Measurements from ENCODE around the gene MAD1L1.
"Not testable (repeated sequence)": the region's sequence is repeated elsewhere in the genome, so short reads cannot be mapped to it uniquely, and the experiment has no call there.

MAD1L1 gene

DNA sequence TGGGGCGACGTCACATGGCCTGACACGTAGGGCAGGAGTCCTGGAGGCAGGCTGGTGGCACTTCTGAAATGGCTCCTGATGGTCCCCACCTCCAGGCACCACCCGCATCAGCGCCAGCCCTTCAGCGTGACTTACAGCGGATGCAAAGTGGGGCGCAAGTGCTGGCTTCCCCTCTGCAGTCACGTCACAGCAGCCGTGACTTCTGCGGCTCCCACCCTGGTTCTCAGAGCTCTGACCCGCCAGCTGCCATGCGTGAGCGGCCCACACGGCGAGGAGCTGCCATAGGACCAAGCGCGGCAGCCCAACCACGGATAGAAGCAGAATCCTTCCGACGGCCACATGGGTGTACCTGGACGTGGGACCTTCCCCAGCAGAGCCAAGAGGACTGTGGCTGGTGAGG is 403.6 kb downstream of the MAD1L1 start:
- Histone ChIP-seq H3K4me3 (ENCODE audit: low read depth in 1 of 2, low read length in 1 of 2) (no peak overlapping the region), H3K27me3 (no peaks in the 10 kb centered on the region), H3K36me3 (no peaks in the 10 kb centered on the region), H3K9me3 (peaks cover 3% of the 10 kb centered on the region), H3K27ac (no peak overlapping the region), H3K4me1 (ENCODE audit: control insufficient read depth in 1 of 2, insufficient read depth in 1 of 2, low read depth in 1 of 2, low read length in 1 of 2) (no peaks in the 10 kb centered on the region)
- TF ChIP-seq, protein P1, sequence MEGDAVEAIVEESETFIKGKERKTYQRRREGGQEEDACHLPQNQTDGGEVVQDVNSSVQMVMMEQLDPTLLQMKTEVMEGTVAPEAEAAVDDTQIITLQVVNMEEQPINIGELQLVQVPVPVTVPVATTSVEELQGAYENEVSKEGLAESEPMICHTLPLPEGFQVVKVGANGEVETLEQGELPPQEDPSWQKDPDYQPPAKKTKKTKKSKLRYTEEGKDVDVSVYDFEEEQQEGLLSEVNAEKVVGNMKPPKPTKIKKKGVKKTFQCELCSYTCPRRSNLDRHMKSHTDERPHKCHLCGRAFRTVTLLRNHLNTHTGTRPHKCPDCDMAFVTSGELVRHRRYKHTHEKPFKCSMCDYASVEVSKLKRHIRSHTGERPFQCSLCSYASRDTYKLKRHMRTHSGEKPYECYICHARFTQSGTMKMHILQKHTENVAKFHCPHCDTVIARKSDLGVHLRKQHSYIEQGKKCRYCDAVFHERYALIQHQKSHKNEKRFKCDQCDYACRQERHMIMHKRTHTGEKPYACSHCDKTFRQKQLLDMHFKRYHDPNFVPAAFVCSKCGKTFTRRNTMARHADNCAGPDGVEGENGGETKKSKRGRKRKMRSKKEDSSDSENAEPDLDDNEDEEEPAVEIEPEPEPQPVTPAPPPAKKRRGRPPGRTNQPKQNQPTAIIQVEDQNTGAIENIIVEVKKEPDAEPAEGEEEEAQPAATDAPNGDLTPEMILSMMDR (IDR thresholded peaks at IDR 0.05), result no peak

DNA sequence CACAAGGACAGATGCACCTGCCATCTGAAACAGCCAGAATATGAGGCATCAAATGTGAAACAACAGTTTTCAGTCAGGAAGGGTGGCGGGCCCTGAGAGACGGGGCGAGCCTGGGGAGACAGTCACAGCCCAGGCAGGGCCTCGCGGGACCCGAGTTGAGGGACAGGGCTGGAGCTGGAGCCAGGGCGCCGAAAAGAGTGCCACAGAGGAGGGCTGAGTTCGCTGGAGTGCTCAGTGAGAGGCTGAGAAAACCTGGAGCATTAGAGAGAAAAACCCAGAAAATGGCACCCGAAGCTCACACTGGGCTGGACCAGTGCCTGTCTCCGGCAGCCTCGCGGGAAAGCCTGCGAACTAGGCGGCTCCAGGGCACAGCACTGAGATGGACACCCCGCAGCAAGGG is 404.6 kb downstream of the MAD1L1 start:
- H3K9me3 ChIP-seq; H3K36me3 ChIP-seq; H3K4me1 ChIP-seq (ENCODE audit: control insufficient read depth in 1 of 2, insufficient read depth in 1 of 2, low read depth in 1 of 2, low read length in 1 of 2); H3K27ac ChIP-seq; H3K27me3 ChIP-seq; H3K4me3 ChIP-seq (ENCODE audit: low read depth in 1 of 2, low read length in 1 of 2): not testable (repeated sequence)

DNA sequence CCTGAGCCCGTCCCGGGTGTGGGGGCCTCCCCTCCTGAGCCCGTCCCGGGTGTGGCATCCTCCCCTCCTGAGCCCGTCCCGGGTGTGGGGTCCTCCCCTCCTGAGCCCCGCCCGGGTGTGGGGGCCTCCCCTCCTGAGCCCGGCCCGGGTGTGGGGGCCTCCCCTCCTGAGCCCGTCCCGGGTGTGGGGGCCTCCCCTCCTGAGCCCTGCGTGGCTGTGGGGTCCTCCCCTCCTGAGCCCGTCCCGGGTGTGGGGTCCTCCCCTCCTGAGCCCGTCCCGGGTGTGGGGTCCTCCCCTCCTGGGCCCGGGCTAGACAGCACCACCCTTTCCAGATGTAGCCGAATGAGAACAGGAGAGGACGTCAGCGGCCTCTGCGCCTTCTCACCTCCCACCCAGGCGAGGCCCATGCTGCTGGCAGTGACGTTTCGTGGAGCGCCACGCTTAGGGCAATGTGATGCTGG is 405.2 kb downstream of the MAD1L1 start:
- not testable (repeated sequence) for H3K36me3 ChIP-seq; H3K4me3 ChIP-seq (ENCODE audit: low read depth in 1 of 2, low read length in 1 of 2); H3K4me1 ChIP-seq (ENCODE audit: control insufficient read depth in 1 of 2, insufficient read depth in 1 of 2, low read depth in 1 of 2, low read length in 1 of 2); H3K27ac ChIP-seq; H3K9me3 ChIP-seq; H3K27me3 ChIP-seq

DNA sequence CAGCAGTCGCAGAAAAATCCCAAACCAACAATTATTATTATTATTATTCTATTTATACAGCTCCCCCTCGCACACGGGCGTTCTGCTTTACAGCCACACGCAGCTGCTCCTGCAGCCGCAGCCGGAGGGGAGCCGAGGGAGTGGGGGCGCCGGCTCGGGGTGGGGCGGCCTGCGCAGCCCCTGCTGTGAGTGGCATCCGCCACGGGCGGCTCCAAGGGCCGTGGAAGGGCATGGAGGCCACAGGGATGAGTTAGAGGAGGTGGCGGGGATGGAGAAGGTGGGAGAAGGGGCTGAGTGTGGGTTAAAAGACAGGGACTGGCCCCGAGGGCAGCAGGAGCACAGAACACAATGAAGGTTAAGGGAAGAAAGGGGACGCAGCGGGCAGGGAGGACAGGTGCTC is 405.8 kb downstream of the MAD1L1 start:
- not testable (repeated sequence) for H3K4me3 ChIP-seq (ENCODE audit: low read depth in 1 of 2, low read length in 1 of 2); H3K27ac ChIP-seq; H3K27me3 ChIP-seq; H3K4me1 ChIP-seq (ENCODE audit: control insufficient read depth in 1 of 2, insufficient read depth in 1 of 2, low read depth in 1 of 2, low read length in 1 of 2); H3K9me3 ChIP-seq; H3K36me3 ChIP-seq

DNA sequence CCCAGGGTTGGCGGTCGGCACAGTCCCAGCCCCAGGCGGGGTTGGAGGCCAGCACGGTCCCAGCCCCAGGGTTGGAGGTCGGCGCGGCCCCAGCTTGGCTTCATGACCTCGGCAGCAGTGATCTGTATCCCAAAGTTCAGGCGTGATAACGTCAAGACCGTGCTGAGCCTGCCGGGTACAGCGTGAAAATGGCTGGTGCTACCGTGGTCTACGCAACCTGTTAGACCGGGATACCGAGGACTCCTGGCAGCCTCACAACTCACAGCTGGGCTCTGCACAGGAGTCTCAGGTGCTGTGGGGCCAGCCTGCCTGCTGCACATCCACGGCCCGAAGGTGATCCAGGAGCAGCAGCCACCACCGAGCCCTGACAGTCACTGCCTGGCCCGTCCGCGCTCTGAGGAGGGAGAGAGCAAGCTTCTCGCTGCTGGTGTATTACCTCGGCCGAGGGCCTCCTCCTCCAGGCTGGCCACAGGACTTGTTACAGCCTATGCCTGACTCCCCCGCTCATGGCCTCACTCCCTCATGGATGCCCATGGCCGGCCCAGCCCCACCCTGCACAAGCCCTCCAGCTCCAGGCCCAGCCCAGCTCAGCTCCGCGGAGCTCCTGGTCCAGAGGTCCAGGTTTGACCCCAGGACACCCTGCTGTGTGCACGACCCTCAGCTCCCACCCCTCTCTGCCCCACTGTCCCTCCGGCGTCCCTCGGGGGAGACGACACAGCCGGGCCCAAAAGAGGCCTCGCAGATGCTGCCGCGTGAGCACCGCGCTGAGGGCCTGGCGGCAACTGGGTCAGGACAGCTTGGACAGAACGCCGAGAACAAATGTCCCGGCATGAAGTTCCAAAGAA is 406.6 kb downstream of the MAD1L1 start:
- TF ChIP-seq, protein P1 (IDR thresholded peaks at IDR 0.05), result no peak
- Histone ChIP-seq H3K27ac (no peak overlapping the region), H3K4me1 (ENCODE audit: control insufficient read depth in 1 of 2, insufficient read depth in 1 of 2, low read depth in 1 of 2, low read length in 1 of 2) (no peaks in the 10 kb centered on the region), H3K27me3 (no peaks in the 10 kb centered on the region), H3K36me3 (no peaks in the 10 kb centered on the region), H3K9me3 (peaks cover 3% of the 10 kb centered on the region), H3K4me3 (ENCODE audit: low read depth in 1 of 2, low read length in 1 of 2) (no peak overlapping the region)

DNA sequence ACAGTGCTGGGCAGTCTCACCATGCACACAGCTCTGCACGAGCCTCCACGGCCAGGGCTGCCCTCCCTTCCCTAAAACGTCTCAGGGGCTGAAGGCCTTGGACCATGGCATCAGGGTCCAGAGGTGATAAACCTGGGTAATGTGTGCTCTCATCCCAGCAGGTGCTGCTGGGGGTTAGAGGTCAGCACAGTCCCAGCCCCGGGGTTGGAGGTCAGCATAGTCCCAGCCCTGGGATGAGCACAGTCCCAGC is 407.2 kb downstream of the MAD1L1 start:
- H3K27me3 ChIP-seq; H3K4me1 ChIP-seq (ENCODE audit: control insufficient read depth in 1 of 2, insufficient read depth in 1 of 2, low read depth in 1 of 2, low read length in 1 of 2); H3K27ac ChIP-seq; H3K36me3 ChIP-seq; H3K9me3 ChIP-seq; H3K4me3 ChIP-seq (ENCODE audit: low read depth in 1 of 2, low read length in 1 of 2): not testable (repeated sequence)

DNA sequence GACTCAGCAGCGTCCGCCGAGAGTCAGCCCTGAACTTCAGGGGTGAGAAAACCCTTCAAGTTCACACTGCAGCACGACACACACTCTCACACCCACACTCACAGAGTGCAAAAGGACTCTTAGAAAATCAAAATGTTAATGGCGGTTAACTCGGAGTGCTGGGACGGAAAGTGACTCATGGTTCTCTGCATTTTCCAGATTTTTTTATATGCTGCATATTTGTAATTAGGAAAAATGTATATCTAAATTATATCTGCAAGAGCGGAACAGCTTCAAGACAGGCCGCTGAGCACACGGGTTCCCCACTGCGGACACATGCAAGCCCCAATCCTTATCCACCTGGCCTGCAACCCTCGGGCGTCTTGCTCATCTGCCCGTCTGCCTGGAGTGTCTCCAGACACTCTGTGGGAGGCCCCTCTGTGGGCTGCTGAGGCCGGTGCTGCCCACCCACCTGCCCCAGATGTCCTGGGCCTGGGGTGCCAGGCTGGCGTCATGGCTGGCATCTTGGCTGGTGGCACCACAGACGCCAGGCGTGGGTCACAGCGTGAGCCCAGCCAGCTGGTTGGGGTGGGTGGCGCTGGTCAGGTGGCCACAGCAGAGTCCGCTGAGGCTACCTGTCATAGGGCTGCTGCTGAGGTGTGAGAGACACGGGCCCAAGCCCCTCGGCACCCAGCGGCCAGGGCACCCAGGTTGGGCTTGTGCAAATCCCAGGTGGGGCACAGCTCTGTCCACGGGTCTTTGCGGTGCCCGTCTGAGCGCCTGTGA is 407.7 kb downstream of the MAD1L1 start:
- not testable (repeated sequence) for H3K9me3 ChIP-seq; H3K27ac ChIP-seq; H3K4me3 ChIP-seq (ENCODE audit: low read depth in 1 of 2, low read length in 1 of 2); H3K4me1 ChIP-seq (ENCODE audit: control insufficient read depth in 1 of 2, insufficient read depth in 1 of 2, low read depth in 1 of 2, low read length in 1 of 2); H3K36me3 ChIP-seq; H3K27me3 ChIP-seq

DNA sequence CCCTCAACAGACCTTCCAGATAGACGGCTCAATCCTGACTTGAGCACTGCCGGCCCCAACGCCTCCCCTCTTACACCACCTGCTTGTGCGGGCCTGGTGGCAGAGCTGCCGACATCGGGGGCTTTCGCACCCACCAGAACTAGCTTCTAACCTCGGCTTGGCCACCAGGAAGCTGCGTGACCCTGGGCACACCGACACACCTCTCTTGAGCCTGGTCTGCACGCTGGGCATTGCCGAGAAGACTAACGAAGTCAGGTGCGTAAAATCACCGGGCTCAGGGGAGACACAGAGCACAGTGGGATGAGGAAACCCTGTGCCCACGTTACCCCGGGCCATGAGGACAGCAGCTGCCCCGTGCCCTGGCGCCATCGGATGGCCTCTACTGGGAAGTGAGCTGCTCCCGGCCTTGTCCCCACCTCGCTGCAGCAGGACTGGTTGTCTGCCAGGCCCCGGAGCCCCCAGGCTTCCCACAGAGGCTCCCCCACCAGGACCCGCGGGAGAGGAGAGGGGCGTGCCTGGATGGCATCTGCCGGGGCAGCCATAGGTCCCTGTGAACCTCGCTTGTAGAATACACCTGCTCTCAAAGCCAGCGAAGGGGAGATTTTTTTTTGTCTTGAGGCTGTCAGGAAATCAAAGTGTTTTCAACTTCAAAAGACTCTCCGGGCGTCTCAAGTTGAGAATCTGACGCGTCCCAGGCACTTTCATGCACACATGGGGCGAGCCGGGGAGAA is 408.4 kb downstream of the MAD1L1 start:
- H3K27me3 ChIP-seq, result peaks cover 11% of the 10 kb centered on the region
- H3K36me3 ChIP-seq; H3K27ac ChIP-seq; H3K9me3 ChIP-seq; H3K4me3 ChIP-seq (ENCODE audit: low read depth in 1 of 2, low read length in 1 of 2); H3K4me1 ChIP-seq (ENCODE audit: control insufficient read depth in 1 of 2, insufficient read depth in 1 of 2, low read depth in 1 of 2, low read length in 1 of 2): not testable (repeated sequence)
